Mesenteric fat pad (tissue), 1 donor: ENCODE data around the gene S100PBP. TPM values are rescaled to one million over a fixed set of nuclear protein-coding genes. Genes with fewer than 3 reads are reported as not detected.

Source experiments
- DNase-seq: peaks from one replicate; pipeline ENCODE4 v3.0.0-alpha.2; 2020; ENCODE audit warnings: low spot score
- total RNA-seq: library from RNA; stranded (reverse); fragmentation: NEBNext Ultra II Directional; extraction: Animal tissue kit (Norgen Biotek cat#: 25700); gene quantifications from one replicate; pipeline ENCODE4 v1.2.1, GENCODE V29; 2021
- donor health status: DM: yes; HTN: yes; CAD: no.

The S100PBP gene
- total RNA-seq, 1 donor from 2014 or later: 25.0 TPM

GRCh38 chr1:32886828-32887414 lies 69.5 kb downstream of the S100PBP start:
- DNase-seq: no peak

- no peak for DNase-seq
Observed at GRCh38 chr1:32887623-32888022, 70.2 kb downstream of the S100PBP start.

DNA sequence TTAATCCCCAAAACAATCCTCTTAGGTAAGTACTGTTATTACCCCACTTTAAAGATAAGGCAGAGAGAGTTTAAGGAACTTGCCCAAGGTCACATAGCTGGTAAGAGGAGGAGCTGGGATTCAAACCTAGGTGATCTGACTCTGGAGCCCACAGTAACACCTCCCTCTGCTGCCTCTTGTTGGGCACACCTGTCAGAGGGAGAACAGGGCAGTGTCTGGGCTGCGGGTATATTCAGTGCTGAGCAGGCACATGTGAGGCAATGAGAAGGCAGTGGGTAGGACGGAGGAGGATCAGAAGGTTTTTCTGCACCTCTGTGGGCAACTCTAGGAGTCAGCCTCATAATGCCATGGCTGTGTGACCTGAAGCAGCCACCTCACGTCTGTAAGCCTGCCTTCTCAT lies 70.7 kb downstream of the S100PBP start:
- DNase-seq: no peak

- no peak for DNase-seq
Observed at GRCh38 chr1:32888677-32889420, 71.4 kb downstream of the S100PBP start.

GRCh38 chr1:32889731-32890278 lies 72.4 kb downstream of the S100PBP start:
- DNase-seq: no peak

DNA sequence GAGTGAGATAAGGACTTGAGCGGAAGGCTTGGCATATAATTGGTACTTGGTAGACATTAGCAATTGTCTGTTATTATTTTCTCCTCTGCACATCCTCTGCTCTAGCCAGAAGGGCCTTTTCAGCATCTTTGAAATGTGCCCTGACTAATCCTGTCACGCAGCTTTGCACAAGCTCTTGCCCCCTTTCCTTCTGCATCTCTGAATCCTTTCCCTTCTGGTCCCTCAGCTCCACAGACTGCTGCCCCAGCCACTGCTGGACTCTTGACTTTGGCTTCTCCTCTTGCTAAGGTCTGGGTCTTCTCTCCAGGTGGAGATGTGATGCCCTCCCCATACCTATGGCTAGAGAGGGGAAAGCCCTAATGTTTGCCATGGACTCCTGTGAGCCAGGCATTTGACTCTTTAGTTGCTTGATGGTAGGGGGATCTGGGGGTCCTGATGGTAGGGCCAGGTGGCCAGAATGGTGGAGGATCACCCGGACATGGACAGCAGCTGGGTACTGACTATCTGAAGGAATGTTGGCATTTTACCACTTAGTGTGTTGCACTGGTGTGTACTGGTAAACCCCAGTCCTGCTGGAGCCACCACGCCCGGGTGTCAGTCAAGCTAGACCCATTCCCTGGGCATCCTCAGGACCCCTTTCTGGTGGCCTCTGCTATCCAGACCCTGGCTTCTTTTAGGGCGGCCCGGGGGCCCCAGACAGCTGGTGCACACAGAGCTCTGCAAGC lies 73.2 kb downstream of the S100PBP start:
- no peak for DNase-seq

- no peak for DNase-seq
Observed at GRCh38 chr1:32891241-32891570, 73.8 kb downstream of the S100PBP start.

DNA sequence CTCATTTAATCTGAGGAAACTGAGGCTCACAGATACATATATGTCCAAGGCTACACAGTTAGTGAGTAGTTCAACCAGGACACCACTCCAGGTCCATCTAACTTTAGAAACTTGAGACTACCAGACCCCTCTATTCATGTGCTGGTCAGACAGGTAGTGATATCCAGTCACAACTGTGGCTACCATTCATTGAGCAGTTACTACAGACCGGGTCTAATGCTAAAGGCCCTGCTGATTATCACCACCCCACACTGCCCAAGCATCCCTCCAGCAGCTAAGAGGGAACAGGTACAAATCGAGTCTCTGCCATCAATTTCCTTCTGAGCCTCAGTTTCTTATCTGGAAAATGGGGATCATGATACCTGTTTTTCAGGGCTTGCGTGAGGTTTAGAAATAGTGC lies 74.2 kb downstream of the S100PBP start:
- DNase-seq: no peak

DNA sequence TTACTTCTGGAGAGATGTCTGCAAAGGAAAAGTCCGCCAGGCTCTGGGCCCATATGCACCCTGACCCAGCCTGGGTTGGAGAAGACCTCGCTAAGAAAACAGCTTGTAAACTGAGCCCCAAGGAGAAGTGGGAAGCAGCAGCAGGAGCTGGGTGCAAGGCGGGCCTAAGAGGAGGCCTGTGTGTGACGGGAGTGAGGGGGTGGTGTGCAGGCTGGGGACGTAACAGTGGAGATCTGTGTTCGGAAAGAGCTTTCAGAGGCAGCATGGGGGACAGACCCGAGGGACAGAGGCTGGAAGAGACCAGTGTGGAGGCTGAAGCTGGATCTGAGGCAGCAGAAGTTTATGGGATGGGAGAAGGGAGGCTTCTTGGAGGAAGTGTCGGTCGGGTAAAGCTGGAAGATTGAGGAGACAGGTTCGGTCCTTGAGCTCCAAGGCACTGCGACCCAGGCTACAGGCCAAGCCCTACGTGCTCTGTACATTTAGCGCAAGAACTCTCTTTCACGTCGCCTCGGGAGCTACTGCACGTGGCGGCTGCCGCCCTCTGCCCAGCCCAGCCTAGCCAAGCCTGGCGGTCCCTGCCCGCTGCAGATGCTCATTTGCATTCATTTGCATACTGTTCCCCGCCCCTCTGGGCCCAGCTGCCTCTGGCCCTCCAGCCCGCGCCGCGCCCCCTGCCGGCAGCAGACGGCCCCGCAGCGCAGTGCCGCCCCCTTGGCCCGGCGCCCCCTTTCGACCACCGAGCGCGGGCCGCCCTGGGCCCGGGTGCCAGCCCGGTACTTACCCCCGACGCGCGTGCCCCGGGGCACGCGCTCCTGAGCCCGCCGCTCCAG lies 75.1 kb downstream of the S100PBP start:
- no peak for DNase-seq

DNA sequence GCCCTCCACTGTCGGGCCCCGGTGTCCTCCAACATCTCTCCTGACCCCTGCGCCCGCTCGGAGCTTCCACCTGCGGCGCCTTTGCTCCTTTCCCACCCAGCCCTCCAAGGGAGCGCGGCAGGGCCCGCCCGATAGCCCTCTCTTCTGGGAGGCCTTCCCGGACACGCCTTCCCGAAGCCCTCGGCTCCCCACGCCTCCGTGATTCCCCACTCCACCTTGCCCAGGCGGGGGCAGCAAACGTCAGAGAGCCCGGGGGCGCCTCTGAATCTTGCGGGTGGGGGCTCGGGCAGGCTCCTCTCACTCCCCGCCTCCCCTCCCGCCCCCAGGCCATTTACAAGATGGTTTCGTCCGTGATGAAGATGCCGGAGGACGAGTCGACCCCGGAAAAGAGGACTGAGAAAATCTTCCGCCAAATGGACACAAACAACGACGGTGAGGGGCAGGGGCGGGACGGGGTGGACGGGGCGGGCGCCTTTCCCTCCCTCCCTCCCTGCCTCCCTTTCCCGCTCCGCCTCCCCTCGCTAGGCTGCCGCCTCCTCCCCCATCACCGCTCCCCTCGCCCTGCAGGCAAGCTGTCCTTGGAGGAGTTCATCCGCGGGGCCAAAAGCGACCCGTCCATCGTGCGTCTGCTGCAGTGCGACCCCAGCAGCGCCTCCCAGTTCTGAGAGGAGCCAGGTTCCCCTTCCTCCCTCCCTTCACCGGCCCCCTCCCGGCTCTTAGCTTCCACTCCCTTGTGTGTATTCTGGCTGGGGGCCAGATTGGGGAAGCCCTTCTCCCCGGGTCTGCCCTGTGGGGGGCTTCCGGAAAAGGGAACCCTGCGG lies 76.0 kb downstream of the S100PBP start:
- no peak for DNase-seq

- DNase-seq: no peak
Observed at GRCh38 chr1:32894019-32894600, 76.7 kb downstream of the S100PBP start.

GRCh38 chr1:32894681-32895080 lies 77.2 kb downstream of the S100PBP start:
- DNase-seq: no peak

DNA sequence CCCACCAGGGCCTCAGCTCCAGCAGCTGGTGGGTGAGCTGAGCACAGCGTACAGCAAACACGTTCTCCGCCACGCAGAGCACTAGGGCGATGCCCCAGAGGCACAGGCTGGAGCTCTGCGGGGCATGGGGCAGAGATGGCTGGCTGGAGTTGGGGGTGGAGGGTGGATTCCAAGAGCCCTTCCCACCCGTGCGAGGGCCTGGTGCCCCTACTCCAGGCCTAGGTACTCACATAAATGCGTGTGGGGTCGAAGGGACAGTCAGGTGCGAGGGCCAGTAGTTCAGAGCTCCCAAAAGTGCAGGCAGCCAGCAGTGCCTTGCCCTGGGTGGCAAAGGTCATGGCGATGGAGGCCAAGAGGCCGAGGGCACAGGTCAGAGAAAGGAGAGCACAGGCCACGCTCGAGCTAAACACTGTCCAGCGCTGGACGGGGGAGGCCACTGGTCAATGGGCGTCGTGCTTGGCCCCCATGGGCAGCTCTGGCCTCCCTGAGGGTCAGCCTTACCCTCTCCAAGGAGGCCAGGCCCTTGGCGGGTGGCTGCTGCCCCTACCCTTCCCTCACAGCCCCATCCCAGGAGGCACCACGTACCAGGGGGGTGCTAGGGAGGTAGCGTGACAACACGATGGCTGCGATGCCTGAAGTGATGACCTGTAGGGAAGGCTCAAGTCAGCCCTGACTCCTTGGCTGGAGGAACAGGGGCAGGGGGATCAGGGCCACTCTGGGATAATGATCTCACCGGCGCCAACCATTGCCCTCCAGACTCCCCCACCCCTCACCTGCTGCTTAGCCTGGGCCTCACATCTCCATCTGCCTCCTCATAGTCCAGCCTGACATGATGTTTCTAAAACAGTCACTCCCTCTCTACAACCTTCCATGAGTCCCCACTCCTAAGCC lies 78.1 kb downstream of the S100PBP start:
- no peak for DNase-seq

- DNase-seq: no peak
Observed at GRCh38 chr1:32896451-32896850, 79.0 kb downstream of the S100PBP start.

- no peak for DNase-seq
Observed at GRCh38 chr1:32897082-32898049, 79.9 kb downstream of the S100PBP start.

DNA sequence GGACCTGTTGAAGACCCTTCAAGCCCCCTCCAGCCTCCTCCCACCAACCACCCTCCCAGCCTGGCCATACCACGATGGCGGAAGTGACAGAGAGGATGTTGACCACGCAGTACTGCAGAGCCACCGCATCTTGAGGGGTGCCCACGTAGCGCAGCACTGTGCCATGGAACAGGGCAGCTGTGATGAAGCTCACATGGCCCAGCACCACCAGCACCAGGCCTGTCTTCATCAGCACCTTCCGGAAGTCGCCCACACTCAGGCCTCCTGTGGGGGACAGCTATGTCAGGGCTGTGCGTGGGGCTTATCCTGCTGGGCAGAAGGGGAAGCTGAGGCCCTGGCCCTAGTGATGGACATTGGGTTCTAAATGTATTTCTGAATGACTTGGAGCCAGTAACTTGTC lies 80.6 kb downstream of the S100PBP start:
- DNase-seq: no peak

- no peak for DNase-seq
Observed at GRCh38 chr1:32898958-32899357, 81.5 kb downstream of the S100PBP start.
